ENCODE measurements around the gene KLRK1.
A peak's percentile ranks its signal among the peaks of the same experiment; 100 is the strongest.
"Not testable (repeated sequence)": the region's sequence is repeated elsewhere in the genome, so short reads cannot be mapped to it uniquely, and the experiment has no call there.

Gene KLRK1

DNA sequence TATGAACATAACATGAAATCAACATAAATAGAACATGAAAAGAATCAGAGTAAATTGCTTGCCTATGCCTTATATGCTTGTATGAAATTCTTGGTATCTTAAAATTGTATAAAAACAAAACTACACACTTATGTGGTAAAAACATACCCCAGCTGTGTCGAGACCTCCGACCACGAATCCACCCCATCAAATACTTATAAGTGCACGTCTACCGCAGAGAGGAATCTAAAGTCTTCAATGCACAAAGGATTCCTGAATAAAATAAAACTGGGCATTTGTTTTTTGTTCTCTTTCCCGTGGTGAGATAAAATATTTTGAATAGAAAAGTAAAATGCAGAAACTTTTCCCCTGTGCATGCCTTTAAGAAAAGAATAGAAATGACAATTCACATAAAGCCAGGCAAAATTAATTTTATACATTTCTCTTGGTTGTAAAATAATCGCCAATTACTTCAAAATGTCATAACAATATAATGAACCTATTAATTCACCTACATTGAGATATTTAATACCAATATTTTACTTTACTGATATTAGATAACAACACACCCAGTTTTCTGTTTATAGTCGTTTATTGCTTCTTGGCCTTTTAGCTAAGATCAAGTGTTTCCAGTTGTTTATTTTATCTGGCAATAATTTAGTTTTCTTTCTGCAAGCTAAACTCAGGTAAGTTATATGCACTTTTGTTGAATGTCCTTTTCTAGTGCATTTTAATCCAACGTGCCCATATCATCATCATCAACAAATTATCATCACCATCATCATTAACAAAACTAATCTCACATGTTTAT lies 1.0 kb downstream of the KLRK1 start:
- DNase-seq (ENCODE audit: low spot score), result no peak

DNA sequence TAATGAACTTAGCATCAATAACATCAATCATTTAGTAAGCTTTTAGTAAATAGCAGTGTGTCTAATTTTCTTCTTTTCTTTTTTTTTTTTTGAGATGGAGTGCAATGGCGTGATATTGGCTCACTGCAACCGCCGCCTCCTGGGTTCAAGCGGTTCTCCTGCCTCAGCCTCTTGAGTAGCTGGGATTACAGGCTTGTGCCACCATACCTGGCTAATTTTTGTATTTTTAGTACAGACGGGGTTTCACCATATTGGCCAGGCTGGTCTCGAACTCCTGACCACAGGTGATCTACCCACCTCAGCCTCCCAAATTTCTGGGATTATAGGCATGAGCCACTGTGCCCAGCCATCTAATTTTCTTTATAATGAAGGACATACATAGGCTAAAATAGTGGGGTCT lies 2.3 kb downstream of the KLRK1 start:
- not testable (repeated sequence) for DNase-seq (ENCODE audit: low spot score)

DNA sequence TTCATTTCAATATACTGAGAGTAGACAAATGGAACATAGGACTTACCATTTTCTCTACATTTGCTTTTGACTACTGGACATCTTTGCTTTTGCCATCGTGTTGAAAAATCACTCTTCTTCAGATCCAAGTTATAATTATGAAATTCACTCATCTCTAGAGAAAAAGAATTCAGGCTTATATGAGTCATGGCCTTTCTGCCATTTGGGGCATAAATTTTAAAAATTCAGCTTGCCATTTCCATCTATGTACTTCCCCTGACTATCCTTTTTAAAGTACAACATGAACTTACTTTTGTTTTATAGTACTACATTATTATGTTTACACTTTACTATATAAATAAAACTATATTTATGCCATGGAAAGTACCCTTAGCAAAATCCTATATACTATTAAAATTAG lies 3.0 kb downstream of the KLRK1 start:
- no peak for DNase-seq (ENCODE audit: low spot score)

DNA sequence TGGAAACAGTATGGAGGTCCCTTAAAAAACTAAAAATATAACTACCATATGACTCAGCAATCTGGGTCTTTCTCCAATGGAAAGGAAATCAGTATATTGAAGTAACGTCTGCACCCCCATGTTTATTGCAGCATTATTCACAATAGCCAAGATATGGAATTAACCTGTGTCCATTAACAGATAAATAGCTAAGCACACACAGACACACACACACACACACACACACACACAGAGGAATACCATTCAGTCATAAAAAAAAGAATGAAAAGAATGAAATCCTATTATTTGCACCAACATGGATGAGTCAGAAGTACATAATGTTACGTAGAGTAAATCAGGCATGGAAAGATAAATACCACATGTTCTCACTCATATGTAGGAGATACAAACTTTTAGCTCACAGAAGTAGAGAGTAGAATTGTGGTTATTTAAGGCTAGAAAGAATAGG lies 4.7 kb downstream of the KLRK1 start:
- no peak for DNase-seq (ENCODE audit: low spot score)

DNA sequence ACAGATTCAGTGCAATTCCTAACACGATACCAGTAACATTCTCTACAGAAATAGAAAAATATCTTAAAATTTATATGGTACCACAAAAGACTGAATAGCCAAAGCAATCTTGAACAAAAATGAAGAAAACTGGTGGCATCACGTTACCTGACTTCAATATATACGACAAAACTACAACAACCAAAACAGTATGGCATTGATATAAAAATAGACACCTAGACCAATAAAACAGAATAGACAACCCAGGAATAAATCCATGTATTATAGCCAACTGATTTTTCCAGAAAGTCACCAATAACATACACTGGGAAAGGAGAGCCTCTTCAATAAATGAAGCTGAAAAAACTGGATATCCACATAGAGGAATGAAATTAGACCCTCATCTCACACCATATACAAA lies 5.7 kb downstream of the KLRK1 start:
- no peak for DNase-seq (ENCODE audit: low spot score)

DNA sequence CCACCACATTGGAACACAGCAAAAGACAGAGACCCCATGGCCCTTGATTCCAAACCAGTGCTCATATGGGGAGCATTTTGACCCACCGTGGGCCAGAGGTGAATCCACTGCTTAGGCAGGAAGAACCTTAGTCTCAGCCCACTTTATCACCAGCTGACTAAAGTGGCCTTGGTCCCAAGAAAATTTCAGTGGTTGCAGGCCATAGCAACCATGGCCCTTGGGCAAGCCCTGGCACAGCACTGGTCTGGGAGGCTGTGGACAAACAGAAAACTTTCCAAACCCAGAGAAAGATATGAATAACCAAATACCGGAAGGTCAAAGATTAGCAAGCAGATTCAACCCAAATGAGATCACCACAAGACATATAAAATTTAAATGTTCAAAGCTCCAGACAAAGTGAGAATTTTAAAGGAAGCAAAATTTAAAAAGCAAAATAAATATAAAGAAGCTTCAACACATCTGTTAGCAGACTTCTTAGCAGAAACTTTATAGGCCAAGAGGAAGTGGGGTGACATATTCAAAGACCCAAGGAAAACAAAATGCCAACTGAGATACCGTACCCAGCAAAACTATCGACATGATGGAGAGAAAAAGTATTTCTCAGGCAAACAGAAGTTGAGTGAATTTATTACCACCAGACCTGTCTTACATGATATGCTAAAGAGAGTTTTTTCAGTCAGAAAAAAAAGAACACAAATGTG lies 7.8 kb downstream of the KLRK1 start:
- no peak for DNase-seq (ENCODE audit: low spot score)

DNA sequence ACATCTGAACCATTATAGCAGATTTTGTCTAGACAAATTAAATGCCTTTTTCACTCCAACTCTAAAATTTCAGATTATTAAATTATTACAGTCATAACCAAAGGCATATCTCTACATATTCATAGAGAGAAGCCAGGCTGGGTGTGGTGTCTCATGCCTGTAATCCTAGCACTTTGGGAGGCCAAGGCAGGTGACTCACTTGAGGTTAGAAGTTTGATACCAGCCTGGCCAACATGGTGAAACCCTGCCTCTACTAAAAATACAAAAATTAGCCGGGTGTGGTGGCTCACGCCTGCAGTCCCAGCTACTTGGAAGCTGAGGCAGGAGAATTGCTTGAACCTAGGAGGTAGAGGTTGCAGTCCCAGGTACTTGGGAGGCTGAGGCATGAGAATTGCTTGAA lies 11.1 kb downstream of the KLRK1 start:
- DNase-seq (ENCODE audit: low spot score), result not testable (repeated sequence)

DNA sequence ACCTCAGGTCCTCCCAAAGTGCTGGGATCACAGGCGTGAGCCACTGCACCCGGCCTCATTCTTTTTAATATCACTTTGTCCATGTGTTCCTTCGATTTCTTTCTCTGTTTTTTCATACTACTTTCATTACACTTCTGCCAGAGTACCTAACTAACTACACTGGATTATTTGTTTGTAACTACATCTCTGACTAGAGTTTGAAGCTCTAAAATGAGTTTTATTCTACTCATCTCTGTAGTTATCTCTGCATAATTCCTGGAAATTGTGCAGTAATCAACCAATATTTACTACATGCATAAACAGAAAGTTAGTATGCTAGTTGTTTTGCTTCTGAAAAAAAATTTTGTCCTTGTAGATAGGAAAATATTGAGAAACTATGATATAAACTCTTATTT lies 15.2 kb downstream of the KLRK1 start:
- no peak for DNase-seq (ENCODE audit: low spot score)

DNA sequence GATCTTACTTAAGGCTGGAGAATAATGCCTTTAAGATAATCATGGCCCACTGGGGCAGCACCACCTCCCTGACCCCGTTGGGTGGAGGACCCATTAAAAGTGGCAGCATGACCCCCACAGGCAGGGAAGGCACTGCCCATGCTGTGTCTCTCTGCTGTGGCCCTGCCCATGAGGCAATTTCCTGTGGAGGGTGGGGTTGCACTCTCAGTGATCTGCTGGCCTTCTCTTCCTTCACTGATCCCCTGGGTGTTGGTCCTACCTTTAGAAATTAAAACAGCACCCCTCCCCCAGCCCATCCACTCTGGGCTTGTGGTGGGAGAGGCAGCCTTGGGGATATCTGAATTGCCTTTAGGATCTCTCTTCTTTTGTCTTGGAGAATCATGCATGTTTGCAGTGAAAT lies 17.3 kb downstream of the KLRK1 start:
- DNase-seq (ENCODE audit: low spot score), result no peak

DNA sequence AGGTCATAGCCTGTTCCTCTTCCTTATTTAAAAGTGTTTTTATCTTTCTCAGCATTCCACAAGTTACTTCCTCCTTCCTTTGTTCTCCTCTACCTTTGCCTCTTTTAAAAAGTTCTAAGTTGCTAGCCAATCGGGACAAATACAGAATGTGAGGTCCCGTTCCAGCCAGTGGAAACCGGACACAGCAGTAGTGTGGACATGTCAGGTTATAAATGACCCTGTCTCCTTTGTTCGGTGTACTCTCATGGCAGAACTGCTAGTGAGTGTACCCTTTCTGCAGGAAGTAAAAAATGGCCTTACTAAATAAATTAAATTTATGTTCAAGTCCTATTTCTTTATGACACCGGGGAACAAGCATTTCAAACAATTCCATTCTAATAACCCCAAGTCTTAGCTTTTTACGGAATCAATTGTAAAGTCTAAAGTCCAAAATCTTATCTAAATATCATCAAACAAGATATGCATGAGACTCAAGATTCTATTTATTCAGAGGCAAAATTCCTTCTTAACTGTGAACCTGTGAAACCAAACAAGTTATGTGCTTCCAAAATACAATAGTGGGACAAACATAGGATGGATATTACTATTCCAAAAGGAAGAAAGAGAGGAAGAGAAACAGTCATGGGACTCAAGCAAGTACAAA lies 17.8 kb downstream of the KLRK1 start:
- not testable (repeated sequence) for DNase-seq (ENCODE audit: low spot score)

DNA sequence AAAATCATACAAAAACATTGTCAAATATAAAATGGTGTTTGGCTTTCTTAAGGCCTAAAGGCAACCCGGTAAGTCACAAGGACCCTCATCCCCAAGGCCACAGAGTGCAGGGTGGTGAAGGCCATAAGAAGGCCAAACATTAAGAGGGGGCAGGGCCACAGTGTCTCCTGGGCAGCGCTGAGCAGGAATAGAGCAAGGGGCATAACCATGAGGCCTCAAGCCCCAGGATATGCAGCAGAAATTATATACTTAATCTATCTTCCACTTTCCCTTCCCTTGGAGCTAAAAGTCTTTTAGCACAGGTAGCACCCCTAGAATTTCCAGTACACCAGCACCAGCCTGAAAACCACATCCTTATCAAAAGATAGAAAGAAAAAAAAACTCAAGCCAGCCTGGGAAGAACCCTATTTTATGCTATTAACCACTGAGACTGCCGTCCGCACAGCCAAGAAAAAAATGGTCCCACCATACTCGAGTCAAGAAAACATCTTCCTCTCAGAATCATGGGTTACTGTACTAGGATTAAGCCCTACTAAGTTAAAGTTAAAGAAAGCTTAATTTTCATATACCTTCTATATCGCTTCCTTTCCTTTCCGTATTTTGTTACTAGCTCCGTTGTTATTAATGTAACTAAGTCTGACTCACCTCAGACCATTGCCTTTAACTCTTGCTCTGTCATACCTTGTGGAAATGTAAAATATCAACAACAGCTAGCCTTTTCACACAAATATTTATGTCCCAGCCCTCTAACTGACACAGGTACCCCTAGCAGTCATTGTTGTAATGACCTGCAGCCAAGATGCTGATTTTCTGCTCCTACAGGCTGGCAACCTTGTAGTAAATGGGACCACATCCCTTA lies 20.1 kb downstream of the KLRK1 start:
- no peak for DNase-seq (ENCODE audit: low spot score)

DNA sequence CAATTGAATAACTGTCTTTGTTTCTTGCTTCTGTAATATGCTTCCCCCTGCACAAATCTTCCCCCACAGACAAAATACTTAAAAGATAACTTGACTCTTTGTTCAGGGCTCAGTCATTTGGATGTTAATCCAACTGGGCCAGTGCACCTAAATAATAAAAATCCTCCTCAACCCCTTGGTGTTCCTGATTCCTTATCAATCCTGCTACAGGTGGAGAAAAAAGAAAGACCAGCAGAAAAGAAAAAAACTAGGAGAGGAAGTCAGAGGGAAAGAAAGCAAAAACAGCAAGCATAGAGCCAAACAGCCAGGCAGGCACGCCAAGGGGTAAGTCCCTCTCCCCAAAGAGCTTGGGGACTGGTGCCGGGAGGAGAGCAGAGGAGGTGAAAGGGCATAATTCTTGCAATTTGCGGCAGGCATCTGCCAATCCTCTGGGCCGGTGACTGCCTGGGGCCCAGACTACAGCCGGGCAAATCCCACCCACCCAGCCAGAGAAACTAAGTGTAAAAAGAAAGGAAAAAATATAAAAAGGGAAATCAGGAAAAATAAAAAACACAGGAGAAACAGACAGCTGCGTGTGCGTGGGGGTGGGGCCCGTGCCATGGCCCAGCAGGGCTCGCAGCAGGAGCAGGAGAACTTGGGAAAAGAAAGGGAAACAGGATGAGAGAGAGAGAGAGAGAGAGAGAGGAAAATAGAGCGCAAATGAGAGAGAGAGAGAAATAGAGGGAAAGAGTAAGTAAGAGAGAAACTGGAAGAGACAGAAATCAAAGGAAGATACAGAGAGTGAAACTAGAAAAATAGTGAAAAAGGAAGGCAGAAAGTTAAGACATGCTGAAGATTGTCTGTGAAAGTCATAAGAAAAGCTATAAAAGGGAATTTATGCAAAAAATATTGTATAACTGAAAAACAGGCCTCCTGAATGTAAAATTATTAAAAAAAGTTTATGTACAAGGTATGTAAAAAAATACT lies 21.4 kb downstream of the KLRK1 start:
- no peak for DNase-seq (ENCODE audit: low spot score)

DNA sequence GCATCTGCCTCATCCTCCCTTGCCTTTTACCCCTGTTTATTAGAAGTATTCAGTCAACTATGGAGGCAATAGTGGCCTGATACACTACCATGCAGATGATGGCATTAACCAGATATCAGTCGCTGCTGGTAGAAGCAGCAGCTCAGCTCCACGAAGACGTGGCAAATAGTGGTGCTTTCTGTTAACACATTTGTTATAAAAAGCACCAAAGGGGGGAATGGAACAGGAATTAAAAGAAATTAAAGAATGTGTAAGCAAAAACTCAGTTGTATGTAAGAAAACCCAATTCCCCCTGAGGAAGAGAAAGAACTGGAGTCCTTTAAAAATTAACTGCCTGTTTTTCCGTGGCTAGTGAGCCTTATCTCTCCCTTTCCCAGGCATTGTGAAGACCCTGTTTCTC lies 22.1 kb downstream of the KLRK1 start:
- not testable (repeated sequence) for DNase-seq (ENCODE audit: low spot score)

DNA sequence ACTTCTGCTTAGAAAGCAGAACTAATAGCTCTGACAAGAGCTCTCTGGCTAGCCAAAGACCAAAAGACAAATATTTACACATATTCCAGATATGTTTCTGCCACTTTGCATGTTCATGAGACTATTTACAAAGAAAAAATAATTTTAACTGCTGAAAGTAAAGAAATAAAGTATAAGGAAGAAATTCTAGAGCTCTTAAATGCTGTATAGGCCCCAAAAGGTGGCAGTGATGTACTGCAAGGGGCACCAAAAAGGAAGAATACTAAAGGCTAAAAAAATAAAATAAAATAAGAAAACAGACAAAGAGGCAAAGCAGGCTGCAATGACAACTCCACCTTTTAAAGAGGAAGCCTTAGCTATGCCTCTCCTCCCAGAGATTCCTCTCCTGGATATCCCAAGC lies 23.0 kb downstream of the KLRK1 start:
- no peak for DNase-seq (ENCODE audit: low spot score)

DNA sequence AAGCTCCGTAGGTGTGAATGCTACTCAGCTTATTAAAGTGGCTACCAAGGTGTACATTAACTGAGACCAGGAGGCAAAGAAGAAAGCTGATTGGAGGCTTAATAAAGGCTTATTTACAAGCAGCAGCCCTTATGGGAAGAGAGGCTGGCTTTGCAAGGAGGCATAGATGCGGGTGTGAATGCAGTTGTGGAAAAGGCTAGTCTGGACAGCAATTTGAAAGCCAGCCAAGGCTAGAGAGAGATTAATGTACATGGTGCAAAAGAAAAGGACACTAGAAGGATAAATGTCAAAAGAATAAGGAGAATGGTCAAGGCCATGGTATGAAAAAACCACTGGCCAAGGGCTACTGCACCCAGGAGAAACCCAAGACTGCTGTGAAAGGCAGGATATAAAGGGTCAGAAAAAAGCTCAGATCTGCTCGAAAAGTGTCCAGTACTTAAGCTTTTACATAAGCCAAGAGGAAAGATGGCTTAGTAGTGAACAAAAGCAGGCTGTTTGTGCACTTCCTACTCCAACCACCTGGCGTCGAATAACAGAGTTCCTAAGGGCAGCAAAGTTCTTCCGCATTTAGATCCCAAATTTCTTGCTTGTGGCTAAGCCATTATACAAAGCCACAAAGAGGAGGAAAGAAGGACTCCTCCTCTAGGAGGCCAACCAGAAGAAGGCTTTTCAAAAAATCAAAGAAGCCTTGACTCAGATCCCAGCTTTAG lies 24.0 kb downstream of the KLRK1 start:
- peak; percentile 14 for DNase-seq (ENCODE audit: low spot score)

DNA sequence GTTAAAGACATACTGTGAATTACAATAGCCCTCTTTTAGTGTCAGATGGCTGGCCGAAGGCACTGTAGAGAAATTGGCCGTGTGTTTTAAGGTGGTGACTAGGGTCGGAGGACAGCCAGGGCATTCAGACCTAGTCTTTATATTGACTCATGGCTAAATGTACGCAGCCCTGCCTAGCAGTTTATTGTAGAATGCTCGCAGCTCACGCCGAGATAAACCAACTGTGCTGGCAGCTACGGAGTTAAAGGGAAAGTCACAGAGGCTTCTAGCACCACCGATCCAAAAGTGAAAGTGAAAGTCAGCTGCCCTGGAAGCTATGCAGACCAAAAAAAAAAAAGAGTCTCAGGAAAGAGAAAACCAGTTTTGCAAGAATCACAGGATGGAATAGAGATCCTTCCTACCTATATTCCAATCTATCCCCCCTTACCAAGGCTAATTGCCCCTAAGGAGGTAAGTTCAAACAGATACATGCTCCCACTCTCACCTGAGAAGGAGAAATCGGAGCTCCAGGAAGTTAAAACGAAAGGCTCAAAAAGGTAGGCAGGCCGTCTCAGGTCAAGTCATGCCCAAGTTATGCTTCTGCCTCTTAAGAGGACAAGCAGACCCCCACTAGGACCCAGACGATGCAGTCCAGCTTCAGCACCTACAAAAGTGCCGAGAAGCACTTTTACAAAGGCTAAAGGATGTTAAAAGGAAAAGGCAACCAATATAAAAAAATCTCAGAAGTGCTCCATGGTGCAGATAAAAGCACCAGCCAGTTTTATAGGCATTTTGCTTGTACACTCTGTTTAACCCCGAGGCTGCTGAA lies 24.8 kb downstream of the KLRK1 start:
- DNase-seq (ENCODE audit: low spot score), result peak; percentile 86

DNA sequence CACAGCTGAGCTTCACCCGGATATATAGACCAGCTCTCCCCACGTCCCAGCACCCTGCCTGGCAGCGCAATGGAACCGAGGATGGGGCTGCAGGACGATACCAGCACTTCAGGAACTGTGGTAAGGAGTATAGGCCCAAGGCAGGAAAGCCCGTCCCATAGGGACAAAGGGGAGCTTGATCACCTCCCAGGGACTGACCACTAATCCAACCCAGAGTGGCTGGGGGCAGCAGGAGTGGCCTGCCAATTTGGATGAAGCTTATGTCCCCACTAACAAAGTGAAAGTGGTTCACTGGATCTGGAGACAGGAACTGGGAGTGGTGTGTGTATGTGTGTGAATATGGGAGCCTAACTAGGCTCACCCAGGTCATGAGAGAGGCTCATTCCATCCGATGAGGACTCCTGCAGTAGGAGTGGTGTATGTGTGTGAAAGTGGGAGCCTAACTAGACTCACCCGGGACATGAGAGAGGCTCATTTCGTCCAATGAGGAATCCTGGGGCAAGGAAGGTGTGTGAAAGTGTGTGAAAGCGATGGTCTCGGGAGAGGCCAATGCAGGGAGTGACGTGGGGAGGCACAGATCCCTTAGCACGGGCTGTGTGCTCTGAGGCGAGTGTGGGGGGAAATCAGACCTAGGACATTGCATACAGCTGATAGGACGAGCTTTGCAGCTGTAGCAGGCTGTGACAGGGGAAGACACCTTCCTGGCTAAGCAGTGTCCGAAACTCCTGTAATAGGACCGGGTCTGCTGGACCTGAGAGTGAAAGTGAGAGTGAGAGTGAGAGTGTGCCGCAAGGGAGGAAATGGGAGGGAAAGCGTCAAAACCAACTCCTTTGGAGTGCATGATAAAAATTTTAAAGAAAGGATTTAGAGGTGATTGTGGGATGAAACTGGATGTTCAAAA lies 25.7 kb downstream of the KLRK1 start:
- peak; percentile 50 for DNase-seq (ENCODE audit: low spot score)

DNA sequence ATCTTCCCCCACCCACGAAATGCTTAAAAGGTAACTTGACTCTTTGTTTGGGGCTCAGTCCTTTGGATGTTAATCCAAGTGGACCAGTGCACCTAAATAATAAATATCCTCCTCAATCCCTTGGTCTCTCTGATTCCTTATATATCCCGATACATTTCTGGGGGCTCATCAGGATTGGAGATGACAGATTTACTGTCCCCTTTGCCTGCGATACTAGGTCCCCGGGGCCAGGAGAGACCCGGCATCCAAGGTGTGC lies 26.3 kb downstream of the KLRK1 start:
- DNase-seq (ENCODE audit: low spot score), result no peak

All from hematopoietic multipotent progenitor cell treated with erythropoietin and hydrocortisone succinate and interleukin-3 and kit ligand, for 17 days (in vitro differentiated cells).